Type B pancreatic cell (in vitro differentiated cells): ENCODE results near the gene AGFG2. TPM values are rescaled to one million over a fixed set of nuclear protein-coding genes. Genes with fewer than 3 reads are reported as not detected.
A peak's percentile ranks its signal among the peaks of the same experiment; 100 is the strongest.

Source experiments
- DNase-seq: peaks from one replicate; pipeline ENCODE4 v3.0.0; 2021; ENCODE audit warnings: mixed read lengths; ENCODE audit not compliant: unreplicated experiment; ENCODE audit errors: extremely low spot score
- H3K27ac Mint-ChIP-seq: 2 replicates; pipeline ENCODE4 v1.8.0; 2021; ENCODE audit warnings: mild to moderate bottlenecking, mixed read lengths
- H3K27me3 Mint-ChIP-seq: 2 replicates; pipeline ENCODE4 v1.8.0; 2021; ENCODE audit warnings: mixed read lengths
- H3K36me3 Mint-ChIP-seq: 2 replicates; pipeline ENCODE4 v1.8.0; 2021; ENCODE audit warnings: mixed read lengths
- H3K4me1 Mint-ChIP-seq: one replicate; pipeline ENCODE4 v1.8.0; 2021; ENCODE audit warnings: mixed read lengths; ENCODE audit not compliant: unreplicated experiment
- H3K4me3 Mint-ChIP-seq: 2 replicates; pipeline ENCODE4 v1.8.0; 2021; ENCODE audit warnings: mild to moderate bottlenecking, mixed read lengths
- H3K9me3 Mint-ChIP-seq: 2 replicates; pipeline ENCODE4 v1.8.0; 2021; ENCODE audit warnings: mixed read lengths
- total RNA-seq: library from RNA; stranded (reverse); gene quantifications from 2 replicates; pipeline ENCODE4 v1.2.1, GENCODE V29; 2021; ENCODE audit warnings: low replicate concordance
- TF ChIP-seq, protein P1 (sequence below): fragments of 200-600 bp; sonication (generic); conservative IDR thresholded peaks from 2 replicates; pipeline ENCODE4 v1.5.0; 2021; ENCODE audit warnings: antibody characterized with exemption, mild to moderate bottlenecking

The AGFG2 gene
- total RNA-seq, 1 donor from 2014 or later, result 16.3 TPM

- no peaks in the 10 kb centered on the region for H3K27me3 Mint-ChIP-seq
- no peak overlapping the region for H3K27ac Mint-ChIP-seq
Observed at GRCh38 chr7:100582041-100582579, 43.1 kb downstream of the AGFG2 start.

GRCh38 chr7:100582650-100583049 lies 43.6 kb downstream of the AGFG2 start:
- Mint-ChIP-seq H3K4me1 (peaks cover 7% of the 10 kb centered on the region), H3K27ac (peak overlapping the region; percentile 99), H3K9me3 (no peaks in the 10 kb centered on the region), H3K4me3 (peak overlapping the region; percentile 65), H3K36me3 (no peaks in the 10 kb centered on the region), H3K27me3 (no peaks in the 10 kb centered on the region)
- DNase-seq, result no peak
- TF ChIP-seq, protein P1, sequence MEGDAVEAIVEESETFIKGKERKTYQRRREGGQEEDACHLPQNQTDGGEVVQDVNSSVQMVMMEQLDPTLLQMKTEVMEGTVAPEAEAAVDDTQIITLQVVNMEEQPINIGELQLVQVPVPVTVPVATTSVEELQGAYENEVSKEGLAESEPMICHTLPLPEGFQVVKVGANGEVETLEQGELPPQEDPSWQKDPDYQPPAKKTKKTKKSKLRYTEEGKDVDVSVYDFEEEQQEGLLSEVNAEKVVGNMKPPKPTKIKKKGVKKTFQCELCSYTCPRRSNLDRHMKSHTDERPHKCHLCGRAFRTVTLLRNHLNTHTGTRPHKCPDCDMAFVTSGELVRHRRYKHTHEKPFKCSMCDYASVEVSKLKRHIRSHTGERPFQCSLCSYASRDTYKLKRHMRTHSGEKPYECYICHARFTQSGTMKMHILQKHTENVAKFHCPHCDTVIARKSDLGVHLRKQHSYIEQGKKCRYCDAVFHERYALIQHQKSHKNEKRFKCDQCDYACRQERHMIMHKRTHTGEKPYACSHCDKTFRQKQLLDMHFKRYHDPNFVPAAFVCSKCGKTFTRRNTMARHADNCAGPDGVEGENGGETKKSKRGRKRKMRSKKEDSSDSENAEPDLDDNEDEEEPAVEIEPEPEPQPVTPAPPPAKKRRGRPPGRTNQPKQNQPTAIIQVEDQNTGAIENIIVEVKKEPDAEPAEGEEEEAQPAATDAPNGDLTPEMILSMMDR, result no peak

More at GRCh38 chr7:100582041-100582579, 43.1 kb downstream of the AGFG2 start:
- peak overlapping the region; percentile 65 for H3K4me3 Mint-ChIP-seq
- TF ChIP-seq, protein P1, result no peak
- H3K9me3 Mint-ChIP-seq, result no peaks in the 10 kb centered on the region
- peaks cover 7% of the 10 kb centered on the region for H3K4me1 Mint-ChIP-seq
- H3K36me3 Mint-ChIP-seq, result no peaks in the 10 kb centered on the region
- DNase-seq, result no peak

DNA sequence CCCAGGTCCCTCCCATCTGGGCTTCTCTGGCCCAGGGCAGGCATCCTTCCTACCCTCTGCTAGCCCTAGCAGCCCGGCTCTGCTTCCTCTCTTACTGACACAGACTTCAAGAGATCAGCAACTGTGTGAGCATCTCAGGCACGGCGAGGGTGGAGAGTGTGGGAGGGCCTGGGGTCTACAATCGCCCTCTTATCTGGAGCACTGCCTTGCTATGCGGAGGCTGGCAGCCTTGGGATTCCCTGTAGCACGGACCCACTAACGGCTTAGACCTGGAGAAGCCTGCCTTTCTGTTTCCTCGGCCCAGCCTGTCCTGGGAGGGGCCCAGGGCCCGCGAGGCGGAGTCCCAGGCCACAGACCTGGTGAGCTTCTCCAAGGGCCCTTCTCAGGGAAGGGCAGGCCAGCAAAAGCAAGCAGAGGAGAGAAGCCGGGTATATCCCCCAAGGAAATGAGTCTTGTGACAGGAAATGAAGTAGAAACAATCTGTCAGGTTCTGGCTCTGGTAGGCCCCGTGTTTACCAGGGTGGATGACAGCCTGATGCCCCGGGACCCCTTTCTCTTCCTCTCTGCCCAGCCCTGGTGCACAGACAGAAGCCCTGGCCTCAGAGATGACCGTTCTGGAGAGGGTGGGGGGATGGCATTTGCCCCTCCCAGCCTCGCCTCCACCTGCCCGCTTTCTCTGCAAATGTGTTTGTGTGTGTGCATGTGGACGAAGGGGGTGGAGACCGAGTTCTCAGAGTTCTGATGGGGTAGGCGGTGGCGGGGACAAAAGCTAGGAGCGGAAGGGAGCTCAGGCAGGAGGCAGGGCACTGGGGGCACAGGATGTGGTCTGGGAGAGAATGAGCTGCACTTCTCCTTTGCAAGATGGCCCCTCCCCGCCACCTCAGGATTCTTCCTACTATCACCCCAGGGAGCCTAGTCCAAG lies 44.4 kb downstream of the AGFG2 start:
- Mint-ChIP-seq H3K9me3 (no peaks in the 10 kb centered on the region), H3K27ac (peak overlapping the region; percentile 99), H3K4me1 (peaks cover 10% of the 10 kb centered on the region), H3K4me3 (peak overlapping the region; percentile 97), H3K36me3 (no peaks in the 10 kb centered on the region), H3K27me3 (no peaks in the 10 kb centered on the region)
- DNase-seq, result no peak
- TF ChIP-seq, protein P1, result no peak

DNA sequence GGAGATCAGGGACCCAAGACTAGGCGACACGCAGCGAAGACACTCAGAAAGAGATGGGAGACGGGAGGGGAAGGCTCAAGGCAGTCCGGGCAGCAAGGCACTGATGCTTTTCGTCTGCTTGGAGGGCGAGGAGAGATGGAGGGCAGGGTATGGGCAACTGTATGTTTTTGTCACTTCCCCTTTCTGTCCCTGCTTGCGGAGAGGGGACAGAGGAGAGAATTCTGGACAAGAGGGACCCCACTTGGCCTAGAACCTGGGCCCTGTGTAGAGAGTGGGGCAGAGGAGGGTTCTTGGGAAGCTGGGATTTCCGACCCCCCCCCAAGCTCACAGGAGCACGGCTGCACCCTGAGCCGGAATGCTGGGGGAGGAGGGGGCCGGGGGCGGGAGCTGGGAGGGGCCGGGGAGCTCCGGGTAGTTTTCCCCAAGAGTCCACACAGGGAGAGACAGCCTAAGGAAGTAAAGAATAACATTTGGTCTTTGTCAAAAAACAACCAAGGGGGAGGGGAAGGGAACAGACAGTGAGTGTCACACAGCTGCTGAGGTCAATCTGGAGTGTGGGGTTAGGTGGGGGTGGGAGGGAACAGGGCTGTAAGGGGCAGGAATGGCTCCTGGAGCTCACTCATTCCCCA lies 45.2 kb downstream of the AGFG2 start:
- peaks cover 1% of the 10 kb centered on the region for H3K27me3 Mint-ChIP-seq
- TF ChIP-seq, protein P1, result no peak
- peaks cover 15% of the 10 kb centered on the region for H3K4me1 Mint-ChIP-seq
- peak overlapping the region; percentile 99 for H3K27ac Mint-ChIP-seq
- no peak for DNase-seq
- H3K36me3 Mint-ChIP-seq, result no peaks in the 10 kb centered on the region
- no peaks in the 10 kb centered on the region for H3K9me3 Mint-ChIP-seq
- peak overlapping the region; percentile 97 for H3K4me3 Mint-ChIP-seq

- peaks cover 23% of the 10 kb centered on the region for H3K4me1 Mint-ChIP-seq
- no peaks in the 10 kb centered on the region for H3K9me3 Mint-ChIP-seq
- peak overlapping the region; percentile 97 for H3K4me3 Mint-ChIP-seq
- TF ChIP-seq, protein P1, result no peak
- no peak for DNase-seq
- H3K36me3 Mint-ChIP-seq, result no peaks in the 10 kb centered on the region
- H3K27me3 Mint-ChIP-seq, result peaks cover 3% of the 10 kb centered on the region
- peak overlapping the region; percentile 99 for H3K27ac Mint-ChIP-seq
Observed at GRCh38 chr7:100584683-100585510, 45.9 kb downstream of the AGFG2 start.
